NCI-H748 (cell line): ENCODE measurements around the gene MCRIP2.

Experiments used
- DNase-seq: peaks from one replicate; lab custom pipeline; 2025; ENCODE audit not compliant: unreplicated experiment; lab: John Stamatoyannopoulos, UW

MCRIP2 gene

GRCh38 chr16:616733-617586 lies 24.7 kb upstream of the MCRIP2 start:
- no peak for DNase-seq

GRCh38 chr16:617855-618254 lies 23.8 kb upstream of the MCRIP2 start:
- no peak for DNase-seq

- DNase-seq: no peak
Observed at GRCh38 chr16:619476-620100, 22.0 kb upstream of the MCRIP2 start.

GRCh38 chr16:620700-621525 lies 20.7 kb upstream of the MCRIP2 start:
- DNase-seq: no peak

GRCh38 chr16:621526-622105 lies 20.0 kb upstream of the MCRIP2 start:
- DNase-seq: no peak

GRCh38 chr16:622920-623280 lies 18.7 kb upstream of the MCRIP2 start:
- no peak for DNase-seq

GRCh38 chr16:624526-625070 lies 17.0 kb upstream of the MCRIP2 start:
- no peak for DNase-seq

- no peak for DNase-seq
Observed at GRCh38 chr16:625117-625976, 16.3 kb upstream of the MCRIP2 start.

- DNase-seq: no peak
Observed at GRCh38 chr16:625977-626765, 15.5 kb upstream of the MCRIP2 start.

- no peak for DNase-seq
Observed at GRCh38 chr16:626787-627453, 14.7 kb upstream of the MCRIP2 start.

- DNase-seq: peak; percentile 82
Observed at GRCh38 chr16:627454-628239, 14.0 kb upstream of the MCRIP2 start.

GRCh38 chr16:628321-629061 lies 13.1 kb upstream of the MCRIP2 start:
- DNase-seq: no peak

GRCh38 chr16:629185-629832 lies 12.3 kb upstream of the MCRIP2 start:
- no peak for DNase-seq

- no peak for DNase-seq
Observed at GRCh38 chr16:629833-630248, 11.8 kb upstream of the MCRIP2 start.

- no peak for DNase-seq
Observed at GRCh38 chr16:630249-630814, 11.3 kb upstream of the MCRIP2 start.

- DNase-seq: peak; percentile 55
Observed at GRCh38 chr16:630815-631405, 10.7 kb upstream of the MCRIP2 start, which contains the start of gene WFIKKN1. Gene WFIKKN1 (plus strand): TSS chr16:630985. CDS start chr16:631254, 269 bp downstream.
